ENCODE data around the gene GRIA3. TPM values are rescaled to one million over a fixed set of nuclear protein-coding genes. Genes with fewer than 3 reads are reported as not detected.

The GRIA3 gene
- total and polyA plus RNA-seq, 7 donors = 0.07 to 3.0 (median 0.82) TPM; not detected in 2

GRCh38 chrX:123236859-123237258 lies 52.8 kb downstream of the GRIA3 start:
- H3K4me3 ChIP-seq = no peak overlapping the region
- H3K27ac ChIP-seq = no peak overlapping the region
- intact Hi-C loops (cut with DNase I) = no loop called here

GRCh38 chrX:123237271-123237670 lies 53.2 kb downstream of the GRIA3 start:
- TF ChIP-seq POLR2A (IDR thresholded peaks at IDR 0.05) (no peak), CTCF (IDR thresholded peaks at IDR 0.05) (no peak), EP300 (IDR thresholded peaks at IDR 0.05) (no peak), POLR2AphosphoS5 (IDR thresholded peaks at IDR 0.05) (no peak)
- 82 to 90% methylated on average over 3 of the region's 3 CpGs for WGBS, 2 donors
- H3K4me1 ChIP-seq = no peaks in the 10 kb centered on the region
- no peak for DNase-seq
- intact Hi-C loops (cut with DNase I) = no loop called here
- H3K9me3 ChIP-seq = no peaks in the 10 kb centered on the region
- H3K27me3 ChIP-seq = no peaks in the 10 kb centered on the region
- no peaks in the 10 kb centered on the region for H3K36me3 ChIP-seq
- H3K4me3 ChIP-seq = no peak overlapping the region
- H3K27ac ChIP-seq = no peak overlapping the region

More at GRCh38 chrX:123236859-123237258, 52.8 kb downstream of the GRIA3 start:
- Histone ChIP-seq H3K4me1 (no peaks in the 10 kb centered on the region), H3K36me3 (no peaks in the 10 kb centered on the region), H3K27me3 (no peaks in the 10 kb centered on the region), H3K9me3 (no peaks in the 10 kb centered on the region)
- TF ChIP-seq POLR2AphosphoS5 (IDR thresholded peaks at IDR 0.05) (no peak), CTCF (IDR thresholded peaks at IDR 0.05) (no peak), POLR2A (IDR thresholded peaks at IDR 0.05) (no peak), EP300 (IDR thresholded peaks at IDR 0.05) (no peak)
- no peak for DNase-seq

- Histone ChIP-seq H3K36me3 (no peaks in the 10 kb centered on the region), H3K4me3 (no peak overlapping the region), H3K27ac (no peak overlapping the region), H3K27me3 (no peaks in the 10 kb centered on the region), H3K9me3 (no peaks in the 10 kb centered on the region), H3K4me1 (no peaks in the 10 kb centered on the region)
- DNase-seq = no peak
- intact Hi-C loops (cut with DNase I) = no loop called here
- 84 to 87% methylated on average over 1 of the region's 1 CpG for WGBS, 2 donors
- no peak for TF ChIP-seq POLR2A (IDR thresholded peaks at IDR 0.05)
- TF ChIP-seq POLR2AphosphoS5 (IDR thresholded peaks at IDR 0.05) = no peak
- TF ChIP-seq CTCF (IDR thresholded peaks at IDR 0.05) = no peak
These were observed 70.4 kb downstream of the GRIA3 start for GRCh38 chrX:123254457-123254856.

- no peaks in the 10 kb centered on the region for H3K27me3 ChIP-seq
- no peaks in the 10 kb centered on the region for H3K4me1 ChIP-seq
- no peak for TF ChIP-seq EP300 (IDR thresholded peaks at IDR 0.05)
- TF ChIP-seq CTCF (IDR thresholded peaks at IDR 0.05) = no peak
- no peak for TF ChIP-seq POLR2A (IDR thresholded peaks at IDR 0.05)
- TF ChIP-seq POLR2AphosphoS5 (IDR thresholded peaks at IDR 0.05) = no peak
- intact Hi-C loops (cut with DNase I) = no loop called here
- WGBS, 2 donors = 31 to 63% methylated on average over 1 of the region's 1 CpG
- DNase-seq = no peak
- no peaks in the 10 kb centered on the region for H3K9me3 ChIP-seq
- H3K4me3 ChIP-seq = no peak overlapping the region
- no peak overlapping the region for H3K27ac ChIP-seq
- H3K36me3 ChIP-seq = no peaks in the 10 kb centered on the region
These were observed 72.3 kb downstream of the GRIA3 start for GRCh38 chrX:123256378-123256777.

GRCh38 chrX:123260920-123261418 lies 76.9 kb downstream of the GRIA3 start:
- Histone ChIP-seq H3K4me3 (no peak overlapping the region), H3K36me3 (no peaks in the 10 kb centered on the region), H3K9me3 (no peaks in the 10 kb centered on the region), H3K27me3 (no peaks in the 10 kb centered on the region), H3K27ac (no peak overlapping the region), H3K4me1 (no peaks in the 10 kb centered on the region)
- no peak for DNase-seq
- 82 to 86% methylated on average over 5 of the region's 5 CpGs for WGBS, 2 donors
- TF ChIP-seq CTCF (IDR thresholded peaks at IDR 0.05) = no peak
- TF ChIP-seq POLR2AphosphoS5 (IDR thresholded peaks at IDR 0.05) = no peak
- TF ChIP-seq POLR2A (IDR thresholded peaks at IDR 0.05) = no peak
- no peak for TF ChIP-seq EP300 (IDR thresholded peaks at IDR 0.05)
- intact Hi-C loops (cut with DNase I) = no loop called here

Data from sigmoid colon (tissue), 7 donors.